Measurements from ENCODE around the gene TGFBR1.

Gene TGFBR1

GRCh38 chr9:99172124-99173091, 67.5 kb downstream of the TGFBR1 start:
- H3K4me3 Mint-ChIP-seq: peak overlapping the region in 2 of 3 experiments; percentile 2 to 55
- peaks cover 61% of the 10 kb centered on the region for H3K4me1 Mint-ChIP-seq
- no peaks in the 10 kb centered on the region for H3K9me3 Mint-ChIP-seq
- TF ChIP-seq CTCF (IDR thresholded peaks at IDR 0.05; ENCODE audit: unreplicated experiment in 3 of 3): no peak
- H3K36me3 Mint-ChIP-seq (ENCODE audit: low read depth): no peaks in the 10 kb centered on the region
- peak overlapping the region; percentile 4 to 89 (median 53) for H3K27ac Mint-ChIP-seq
- H3K27me3 Mint-ChIP-seq (ENCODE audit: low read depth): peaks cover 13% of the 10 kb centered on the region

DNA sequence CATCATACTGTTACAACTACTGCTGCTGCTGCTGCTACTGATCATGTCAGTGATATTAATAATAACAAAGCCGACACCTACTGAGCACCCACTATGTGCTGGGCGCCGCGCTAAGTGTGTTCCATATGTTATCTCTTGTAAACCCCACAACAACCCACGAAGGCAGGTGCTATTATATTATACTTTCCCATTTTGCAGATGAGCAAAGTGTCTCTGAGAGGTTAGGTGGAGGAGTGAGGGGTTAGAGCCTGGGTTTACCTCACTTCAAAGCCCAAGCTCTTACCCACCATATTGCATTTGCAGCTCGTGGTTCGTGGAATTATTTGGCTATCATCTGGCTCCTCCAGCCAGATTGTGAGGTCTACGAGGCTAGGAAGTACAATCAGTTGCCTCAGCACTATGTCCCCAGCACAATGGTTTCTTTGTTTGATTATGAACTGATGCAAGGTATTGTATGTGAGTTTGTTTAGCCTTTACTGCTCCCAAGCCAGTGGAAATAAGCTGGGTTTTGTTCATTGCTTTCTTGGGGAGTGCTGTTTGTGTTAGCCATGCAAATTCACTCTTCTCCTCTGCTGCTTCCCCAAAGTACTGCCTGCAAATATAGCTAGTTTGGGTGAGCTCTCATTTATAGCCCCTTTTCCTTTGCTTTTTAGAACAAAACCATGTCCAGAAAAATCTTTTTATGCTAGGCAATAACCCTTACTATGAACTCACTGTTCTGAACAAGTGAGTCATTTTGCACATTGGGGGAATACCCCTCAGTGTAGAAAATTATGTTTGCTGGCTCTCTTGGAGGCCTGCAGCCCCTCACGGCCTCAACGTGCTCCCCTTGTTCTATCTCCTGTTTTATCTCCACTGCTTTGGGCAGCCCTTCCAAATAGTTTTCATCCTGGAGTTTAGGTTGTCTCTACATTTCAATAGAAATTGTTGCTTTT, 68.9 kb downstream of the TGFBR1 start:
- H3K36me3 Mint-ChIP-seq (ENCODE audit: low read depth): no peaks in the 10 kb centered on the region

GRCh38 chr9:99176527-99177013, 71.7 kb downstream of the TGFBR1 start:
- Mint-ChIP-seq H3K27ac (peak overlapping the region; percentile 85 to 94 (median 86)), H3K9me3 (no peaks in the 10 kb centered on the region)

More for the DNA sequence above, 68.9 kb downstream of the TGFBR1 start:
- Mint-ChIP-seq H3K4me3 (no peak overlapping the region), H3K27me3 (ENCODE audit: low read depth) (peaks cover 7% of the 10 kb centered on the region), H3K4me1 (peaks cover 72% of the 10 kb centered on the region), H3K27ac (peak overlapping the region; percentile 64 to 89 (median 84)), H3K9me3 (no peaks in the 10 kb centered on the region)
- TF ChIP-seq CTCF (IDR thresholded peaks at IDR 0.05; ENCODE audit: unreplicated experiment in 3 of 3): no peak

DNA sequence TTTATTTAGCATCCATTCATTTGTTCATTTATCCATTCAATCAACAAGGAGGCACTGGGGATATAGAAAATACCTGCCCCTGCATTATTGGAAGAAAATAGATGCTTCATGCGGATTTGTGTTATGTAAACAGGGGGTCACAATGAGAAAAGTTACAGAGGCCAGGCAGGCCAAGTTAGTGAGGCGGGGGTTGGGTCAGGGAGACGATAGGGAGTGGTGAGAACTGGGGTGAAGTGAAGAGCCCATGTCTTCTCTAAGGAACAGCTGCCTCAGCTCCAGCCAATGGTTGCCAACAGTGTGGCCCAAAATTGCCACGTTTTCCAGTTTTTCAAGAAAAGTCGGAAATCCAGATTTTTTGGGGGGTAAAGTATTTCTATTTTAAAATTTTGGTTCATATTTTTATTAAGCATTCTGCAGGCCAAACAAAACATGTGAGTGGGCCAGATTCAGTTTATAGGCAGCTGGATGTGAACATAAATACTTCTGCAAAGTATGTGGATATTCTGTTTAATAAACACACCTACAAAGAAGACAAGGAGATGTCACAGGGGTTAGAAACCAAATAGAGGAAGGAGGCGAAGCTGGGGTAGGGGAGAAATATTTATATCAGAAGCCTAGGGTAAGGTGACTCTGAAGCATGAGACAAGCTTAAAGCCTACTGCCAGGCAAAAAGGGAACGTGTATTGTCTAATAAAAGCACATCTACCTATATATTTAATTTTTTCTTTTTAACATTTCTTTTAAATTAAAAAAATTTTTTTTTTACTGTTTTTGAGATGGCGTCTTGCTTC, 72.9 kb downstream of the TGFBR1 start:
- H3K9me3 Mint-ChIP-seq: no peaks in the 10 kb centered on the region
- no peaks in the 10 kb centered on the region for H3K36me3 Mint-ChIP-seq (ENCODE audit: low read depth)
- peaks cover 49% of the 10 kb centered on the region for H3K4me1 Mint-ChIP-seq
- no peak overlapping the region for H3K4me3 Mint-ChIP-seq
- TF ChIP-seq CTCF (IDR thresholded peaks at IDR 0.05; ENCODE audit: unreplicated experiment in 3 of 3): no peak
- H3K27ac Mint-ChIP-seq: peak overlapping the region; percentile 47 to 54 (median 48)
- H3K27me3 Mint-ChIP-seq (ENCODE audit: low read depth): peaks cover 7% of the 10 kb centered on the region

More at GRCh38 chr9:99176527-99177013, 71.7 kb downstream of the TGFBR1 start:
- H3K36me3 Mint-ChIP-seq (ENCODE audit: low read depth): no peaks in the 10 kb centered on the region
- no peak for TF ChIP-seq CTCF (IDR thresholded peaks at IDR 0.05; ENCODE audit: unreplicated experiment in 3 of 3)
- H3K27me3 Mint-ChIP-seq (ENCODE audit: low read depth): peaks cover 7% of the 10 kb centered on the region
- no peak overlapping the region for H3K4me3 Mint-ChIP-seq
- H3K4me1 Mint-ChIP-seq: peaks cover 58% of the 10 kb centered on the region
